Large intestine (tissue), 3 donors: ENCODE measurements around the gene SSBP4. TPM values are rescaled to one million over a fixed set of nuclear protein-coding genes. Genes with fewer than 3 reads are reported as not detected.

ENCODE experiments used
- DNase-seq, 2 donors: peaks; one replicate each; pipeline versions ENCODE4 v3.0.0 to v3.0.0-alpha.2; 2013
- H3K27ac ChIP-seq: one replicate; pipeline ENCODE4 v1.5.1; 2013; ENCODE audit warnings: low read length
- H3K27me3 ChIP-seq: 2 replicates; pipeline ENCODE4 v1.6.1; 2013; ENCODE audit warnings: low read length; ENCODE audit not compliant: control insufficient read depth, insufficient read depth
- H3K36me3 ChIP-seq: 2 replicates; pipeline ENCODE4 v1.6.1; 2013; ENCODE audit warnings: low read length; ENCODE audit not compliant: control insufficient read depth, insufficient read depth
- H3K4me1 ChIP-seq: one replicate; pipeline ENCODE4 v1.6.1; 2013; ENCODE audit warnings: low read length; ENCODE audit not compliant: control insufficient read depth, insufficient read depth
- H3K4me3 ChIP-seq: one replicate; pipeline ENCODE4 v1.5.1; 2013; ENCODE audit warnings: low read length
- H3K9me3 ChIP-seq: one replicate; pipeline ENCODE4 v1.6.1; 2013; ENCODE audit warnings: mild to moderate bottlenecking, low read depth, low read length, moderate library complexity; ENCODE audit not compliant: control insufficient read depth
- WGBS: methylation state at CpG from one replicate; pipeline ENCODE4 v1.1.5; 2013; ENCODE audit warnings: low lambda C conversion rate; ENCODE audit not compliant: insufficient coverage; 5-methylcytosine and 5-hydroxymethylcytosine counted together
- polyA plus RNA-seq: library from polyadenylated mRNA; unstranded; fragments of 120-200 nt; gene quantifications from one replicate; pipeline ENCODE4 v1.2.1, GENCODE V29; 2013

The SSBP4 gene
- polyA plus RNA-seq, 1 donor = 105 TPM

DNA sequence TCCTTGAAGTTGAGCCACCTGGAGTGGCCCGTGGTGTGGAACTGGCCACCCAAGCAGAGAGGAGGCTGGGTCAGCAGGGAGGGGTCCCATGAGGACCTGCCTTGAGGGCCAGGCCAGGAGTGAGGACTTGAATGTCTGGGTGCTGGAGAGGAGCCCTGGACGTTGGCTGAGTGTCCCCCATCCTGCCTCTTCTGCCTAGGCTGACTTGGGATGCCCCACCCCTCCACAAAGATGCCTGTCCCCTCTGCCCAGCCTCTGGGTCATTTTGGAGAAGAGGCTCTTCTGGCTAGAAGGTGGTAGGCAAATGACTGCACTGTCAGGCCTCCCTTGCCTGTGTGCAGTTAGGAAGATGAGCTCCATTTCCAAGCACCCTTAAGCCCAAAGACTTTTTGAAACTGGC, 1.7 kb downstream of the SSBP4 start:
- Histone ChIP-seq H3K36me3 (peaks cover 3% of the 10 kb centered on the region), H3K9me3 (no peaks in the 10 kb centered on the region), H3K4me3 (peak overlapping the region; percentile 77), H3K27ac (peak overlapping the region; percentile 95), H3K4me1 (peaks cover 61% of the 10 kb centered on the region), H3K27me3 (no peaks in the 10 kb centered on the region)
- no CpG with 5 or more reads among the region's 2 CpGs for WGBS
- DNase-seq = no peak

DNA sequence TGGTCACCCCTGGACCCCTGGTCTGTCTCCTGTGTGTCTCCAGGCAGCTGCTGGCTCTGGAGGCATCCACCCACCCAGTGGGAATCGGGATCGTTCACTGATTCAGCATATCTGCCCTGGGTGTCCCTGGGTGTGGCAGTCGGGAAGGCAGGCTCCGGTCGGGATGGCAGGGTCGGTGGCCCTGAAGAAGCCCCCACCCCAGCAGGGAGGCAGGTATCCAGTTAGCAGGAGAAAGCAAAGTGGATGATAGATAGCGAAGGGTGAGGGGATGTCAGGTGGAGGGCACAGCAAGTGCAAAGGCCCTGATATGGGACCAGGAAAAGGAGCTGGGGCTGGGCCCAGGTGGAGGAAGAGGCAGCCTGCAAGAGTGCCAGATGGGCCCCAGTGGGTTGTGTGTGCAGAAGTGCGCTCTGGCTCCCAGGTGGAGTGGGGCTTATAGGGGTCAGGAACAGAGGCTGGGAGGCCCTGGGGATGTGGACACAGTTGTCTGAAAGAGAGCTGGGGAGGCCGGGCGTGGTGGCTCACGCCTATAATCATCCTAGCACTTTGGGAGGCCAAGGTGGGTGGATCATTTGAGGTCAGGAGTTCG, 2.3 kb downstream of the SSBP4 start:
- peak overlapping the region; percentile 95 for H3K27ac ChIP-seq
- H3K27me3 ChIP-seq = no peaks in the 10 kb centered on the region
- peak overlapping the region; percentile 77 for H3K4me3 ChIP-seq
- DNase-seq = no peak
- no CpG with 5 or more reads among the region's 12 CpGs for WGBS
- no peaks in the 10 kb centered on the region for H3K9me3 ChIP-seq
- peaks cover 3% of the 10 kb centered on the region for H3K36me3 ChIP-seq
- peaks cover 57% of the 10 kb centered on the region for H3K4me1 ChIP-seq

DNA sequence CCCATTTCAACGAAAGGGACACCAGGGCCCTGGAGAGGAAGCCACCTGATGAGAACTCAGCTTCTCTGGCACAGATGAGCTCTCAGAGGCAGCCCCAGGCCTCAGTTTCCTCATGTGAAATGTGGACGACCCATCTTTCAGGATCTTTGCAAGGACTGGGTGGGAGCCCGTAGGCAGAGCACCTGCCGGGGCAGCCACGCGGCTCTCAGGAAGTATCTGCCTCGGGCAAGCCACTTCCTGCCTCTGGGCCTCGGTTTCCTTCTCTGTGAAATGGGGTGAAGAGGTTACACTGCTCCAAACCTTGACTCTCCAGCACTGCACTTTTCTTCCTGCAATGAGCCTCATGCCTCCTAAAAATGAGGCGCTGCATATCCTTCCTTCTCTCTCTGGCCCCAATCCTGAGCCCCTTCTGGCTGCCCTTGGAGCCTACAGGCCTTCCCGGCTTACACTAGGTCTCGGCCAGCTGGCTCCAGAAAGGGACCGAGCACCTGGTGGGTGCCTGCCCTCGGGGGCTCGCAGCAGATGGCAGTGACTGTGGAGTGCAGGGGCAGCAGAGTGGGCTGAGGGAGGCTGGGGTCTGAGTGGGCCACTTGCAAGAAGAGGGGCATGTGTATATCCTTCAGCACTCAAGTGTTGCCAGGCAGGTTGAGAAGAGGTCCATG, 3.5 kb downstream of the SSBP4 start:
- H3K4me3 ChIP-seq = no peak overlapping the region
- H3K27me3 ChIP-seq = no peaks in the 10 kb centered on the region
- peaks cover 8% of the 10 kb centered on the region for H3K36me3 ChIP-seq
- WGBS = no CpG with 5 or more reads among the region's 14 CpGs
- peaks cover 49% of the 10 kb centered on the region for H3K4me1 ChIP-seq
- no peaks in the 10 kb centered on the region for H3K9me3 ChIP-seq
- no peak overlapping the region for H3K27ac ChIP-seq
- DNase-seq = no peak

DNA sequence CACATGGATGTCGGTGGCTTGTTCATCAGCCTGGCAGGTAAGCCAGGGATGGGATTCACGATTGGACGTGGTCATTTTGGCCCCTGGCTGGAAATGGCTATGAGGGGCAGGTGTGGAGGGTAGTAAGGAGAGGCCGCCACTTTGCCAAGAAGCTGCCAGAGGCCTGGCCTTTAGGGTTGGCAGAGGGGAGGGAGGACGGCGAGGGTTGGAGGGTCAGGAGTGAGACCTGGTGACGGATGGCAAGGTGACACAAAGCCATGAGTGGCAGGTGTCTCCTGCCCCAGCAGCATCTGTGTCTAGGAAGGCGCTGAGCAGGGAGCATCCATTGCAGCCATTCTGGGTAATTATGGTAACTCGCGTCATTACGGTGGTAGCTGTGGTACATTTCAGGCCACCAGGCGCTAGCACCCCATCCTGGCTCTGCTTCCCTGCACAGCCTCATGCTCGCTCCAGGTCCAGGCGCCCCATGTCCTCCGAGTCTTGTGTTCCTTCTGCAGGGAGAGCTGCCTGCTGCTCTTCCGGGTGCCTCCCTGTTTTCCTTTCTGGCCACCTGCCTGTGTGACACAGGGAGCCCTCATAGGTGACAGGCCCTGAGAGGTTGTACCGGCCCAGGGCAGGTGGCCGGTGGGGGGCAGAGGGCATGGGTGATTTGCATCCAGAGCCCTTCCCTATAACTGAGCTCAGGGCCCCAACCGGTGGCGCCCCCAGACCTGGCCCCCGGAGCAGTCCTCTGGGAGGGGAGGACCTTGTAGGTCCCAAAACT, 4.2 kb downstream of the SSBP4 start:
- WGBS = 100% methylated on average over 1 of the region's 21 CpGs
- H3K4me3 ChIP-seq = no peak overlapping the region
- H3K9me3 ChIP-seq = no peaks in the 10 kb centered on the region
- H3K4me1 ChIP-seq = peaks cover 41% of the 10 kb centered on the region
- H3K36me3 ChIP-seq = peaks cover 11% of the 10 kb centered on the region
- H3K27ac ChIP-seq = no peak overlapping the region
- DNase-seq = no peak
- H3K27me3 ChIP-seq = no peaks in the 10 kb centered on the region

DNA sequence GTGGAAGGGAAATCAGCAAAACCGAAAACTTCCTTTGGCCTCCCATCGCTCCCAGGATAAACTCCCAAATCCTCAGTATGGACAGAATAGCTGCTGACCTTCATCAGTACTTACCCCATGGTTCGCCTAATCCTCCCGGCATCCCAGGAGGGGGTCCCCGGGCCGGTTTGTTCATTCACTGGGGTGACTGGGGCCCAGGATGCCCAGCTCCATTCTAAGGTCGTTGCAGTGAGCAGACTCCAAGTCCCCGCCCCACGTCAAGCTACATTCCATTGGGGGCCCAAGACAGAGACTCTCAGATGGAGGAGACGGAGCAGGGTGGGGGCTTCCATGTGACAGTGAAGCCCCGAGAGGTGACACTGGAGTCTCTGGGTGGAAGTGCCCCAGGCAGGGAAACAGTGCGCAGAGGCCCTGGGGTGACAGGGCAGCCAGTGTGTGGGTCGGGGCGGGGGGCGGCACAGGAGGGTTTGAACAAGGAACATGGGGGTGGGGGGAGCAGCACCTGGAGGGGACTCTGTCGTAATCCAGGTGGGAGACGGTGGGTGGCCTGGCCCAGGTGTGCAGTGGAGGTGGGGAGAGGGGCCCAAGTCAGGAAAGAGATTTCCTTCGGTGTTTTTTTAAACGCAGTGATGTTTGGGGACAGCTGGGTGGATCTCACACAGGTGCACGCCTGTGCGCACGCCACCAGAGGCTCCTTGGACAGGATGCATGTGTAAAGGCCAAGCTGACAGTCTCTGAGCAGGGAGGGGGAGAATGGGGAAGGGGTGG, 5.1 kb downstream of the SSBP4 start:
- no CpG with 5 or more reads among the region's 22 CpGs for WGBS
- no peak overlapping the region for H3K4me3 ChIP-seq
- H3K36me3 ChIP-seq = peaks cover 14% of the 10 kb centered on the region
- DNase-seq = no peak
- no peaks in the 10 kb centered on the region for H3K9me3 ChIP-seq
- no peak overlapping the region for H3K27ac ChIP-seq
- peaks cover 44% of the 10 kb centered on the region for H3K4me1 ChIP-seq
- no peaks in the 10 kb centered on the region for H3K27me3 ChIP-seq

DNA sequence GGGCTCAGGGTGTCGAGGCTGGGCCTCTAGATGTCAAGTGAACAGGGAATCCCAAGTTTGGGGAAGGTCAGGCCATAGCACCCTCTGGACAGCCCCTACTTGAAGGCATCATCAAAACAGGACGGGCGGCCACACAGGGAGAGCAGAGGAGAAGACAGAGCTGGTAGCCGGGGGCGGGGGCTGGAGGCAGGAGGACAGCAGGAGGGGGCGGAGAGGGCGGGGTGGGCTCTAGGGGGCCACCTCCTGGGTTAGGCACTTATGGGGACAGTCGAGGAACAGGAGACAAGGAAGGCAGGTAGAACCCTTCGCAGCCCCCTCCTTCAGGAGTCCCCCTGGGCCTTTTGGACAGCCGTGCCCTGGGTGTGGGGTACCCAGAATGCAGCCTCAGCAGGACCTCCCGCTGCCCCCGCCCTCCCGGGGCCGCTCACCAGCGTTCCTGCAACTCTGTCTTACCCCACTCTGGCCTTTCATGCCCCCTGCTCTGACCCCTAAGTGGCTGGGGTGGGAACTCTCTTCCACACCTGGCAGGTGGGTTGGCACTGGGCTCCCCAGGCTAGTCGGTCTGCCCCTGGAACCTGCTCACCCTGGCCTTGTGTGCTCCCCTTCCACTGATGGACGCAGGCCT, 5.8 kb downstream of the SSBP4 start:
- no CpG with 5 or more reads among the region's 17 CpGs for whole genome bisulfite sequencing
- Histone ChIP-seq H3K36me3 (peaks cover 14% of the 10 kb centered on the region), H3K9me3 (no peaks in the 10 kb centered on the region), H3K4me1 (peaks cover 51% of the 10 kb centered on the region), H3K4me3 (no peak overlapping the region), H3K27ac (no peak overlapping the region), H3K27me3 (no peaks in the 10 kb centered on the region)
- DNase-seq = no peak

DNA sequence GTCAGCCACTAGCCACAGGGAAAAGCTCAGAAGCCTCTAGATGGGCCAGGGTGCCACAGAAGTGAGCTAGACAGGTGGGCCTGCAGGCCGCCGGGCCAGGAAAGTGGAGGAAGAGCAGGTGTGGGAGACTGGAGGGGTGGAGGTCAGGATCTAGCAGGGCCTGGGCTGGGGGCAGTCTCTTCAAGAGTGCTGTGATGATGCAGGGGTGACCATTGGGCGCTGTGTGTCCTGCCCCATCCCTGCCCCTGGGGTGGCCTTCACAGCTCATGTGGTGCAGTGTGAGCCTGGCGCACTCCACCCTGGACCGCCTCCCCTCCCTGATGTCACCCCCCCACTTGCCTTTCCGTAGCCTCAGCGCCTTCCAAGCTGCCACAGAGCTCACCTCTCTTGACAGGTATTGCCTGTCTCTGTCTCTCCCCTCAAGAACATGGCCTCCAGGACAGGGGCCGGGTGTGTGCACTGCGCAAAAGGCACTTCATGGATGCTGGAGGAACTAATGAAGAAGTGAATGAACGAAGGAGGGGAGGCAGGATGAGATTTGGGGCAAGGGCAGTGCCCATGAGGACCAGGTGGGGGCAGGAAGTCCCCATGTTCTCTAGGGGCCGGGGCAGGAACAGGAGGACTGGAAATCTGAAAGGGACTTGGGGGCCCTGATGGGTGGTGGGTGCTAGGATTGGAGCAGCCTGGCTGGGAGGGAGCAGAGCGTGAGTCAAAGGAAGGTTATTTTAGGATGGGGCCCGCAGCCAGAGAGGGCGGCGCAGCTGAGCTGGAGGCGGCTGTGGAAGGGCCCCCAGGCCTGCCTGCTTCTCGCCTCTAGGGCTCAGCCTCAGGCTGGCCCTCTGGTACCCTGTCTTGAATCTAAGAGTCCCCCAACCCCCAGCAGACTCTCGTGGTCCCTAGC, 6.6 kb downstream of the SSBP4 start:
- no CpG with 5 or more reads among the region's 18 CpGs for WGBS
- DNase-seq = no peak
- no peaks in the 10 kb centered on the region for H3K9me3 ChIP-seq
- no peak overlapping the region for H3K27ac ChIP-seq
- peaks cover 16% of the 10 kb centered on the region for H3K36me3 ChIP-seq
- H3K4me3 ChIP-seq = no peak overlapping the region
- H3K27me3 ChIP-seq = no peaks in the 10 kb centered on the region
- peaks cover 50% of the 10 kb centered on the region for H3K4me1 ChIP-seq

DNA sequence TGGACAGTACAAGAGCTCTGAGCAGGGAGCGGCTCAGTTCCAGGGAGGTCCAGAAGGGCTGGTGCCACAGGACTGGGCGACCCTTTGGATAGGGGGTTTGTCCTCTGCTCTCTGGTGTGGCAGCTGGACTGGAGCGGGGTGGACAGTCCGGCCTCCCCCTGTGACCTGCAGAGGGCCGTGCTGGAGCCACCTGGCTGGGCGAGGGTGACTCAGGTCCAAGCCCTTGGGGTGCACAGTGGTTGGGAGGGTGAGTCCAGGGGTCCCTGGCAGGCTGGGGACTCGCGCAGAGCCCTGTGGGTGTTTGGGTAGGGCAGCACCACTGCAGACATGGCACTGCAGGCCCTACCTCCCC, 7.2 kb downstream of the SSBP4 start:
- peaks cover under 1% of the 10 kb centered on the region for H3K9me3 ChIP-seq
- H3K4me1 ChIP-seq = peaks cover 43% of the 10 kb centered on the region
- no CpG with 5 or more reads among the region's 8 CpGs for WGBS
- peaks cover 18% of the 10 kb centered on the region for H3K36me3 ChIP-seq
- H3K27me3 ChIP-seq = no peaks in the 10 kb centered on the region
- no peak overlapping the region for H3K27ac ChIP-seq
- DNase-seq = no peak
- H3K4me3 ChIP-seq = no peak overlapping the region

DNA sequence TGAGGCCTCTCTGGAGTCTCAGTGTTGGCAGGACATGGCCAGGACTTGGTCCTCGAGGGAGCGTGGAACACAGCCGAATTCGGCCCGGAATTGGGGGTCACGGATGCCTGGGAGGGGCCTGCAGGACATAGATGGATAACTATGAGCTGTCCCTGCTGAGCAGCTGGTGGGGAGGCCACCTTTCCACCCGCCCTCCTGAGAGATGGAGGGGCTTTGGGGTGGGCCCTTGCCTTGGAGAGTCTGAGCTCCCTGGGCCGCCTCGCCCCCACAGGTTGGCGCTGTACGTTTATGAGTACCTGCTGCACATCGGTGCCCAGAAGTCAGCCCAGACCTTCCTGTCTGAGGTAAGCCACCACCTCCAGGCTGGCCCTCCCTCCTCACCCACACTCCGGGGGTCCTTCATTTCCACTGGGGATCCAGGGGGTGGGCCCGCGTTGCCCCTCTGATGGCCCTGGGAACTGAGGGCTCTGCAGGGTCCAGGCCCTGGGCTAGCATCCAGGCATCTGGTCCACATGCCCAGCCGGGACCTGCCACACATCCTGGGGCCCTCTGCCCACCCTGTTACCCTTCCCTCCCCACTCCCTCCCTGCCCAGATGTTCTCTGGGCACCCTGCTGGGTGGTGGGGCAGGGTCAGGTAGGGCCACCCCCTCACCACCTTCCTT, 8.0 kb downstream of the SSBP4 start:
- Histone ChIP-seq H3K27ac (no peak overlapping the region), H3K27me3 (no peaks in the 10 kb centered on the region), H3K4me1 (peaks cover 36% of the 10 kb centered on the region), H3K36me3 (peaks cover 24% of the 10 kb centered on the region), H3K4me3 (no peak overlapping the region), H3K9me3 (peaks cover 4% of the 10 kb centered on the region)
- no peak for DNase-seq
- no CpG with 5 or more reads among the region's 16 CpGs for whole genome bisulfite sequencing
